GM19035 (cell line): ENCODE measurements around the gene CRACR2B.

Source experiments
- ATAC-seq: cut with Tn5 transposase; IDR thresholded peaks from one replicate; pipeline ENCODE4 v1.9.1; 2021; ENCODE audit not compliant: unreplicated experiment

CRACR2B gene

DNA sequence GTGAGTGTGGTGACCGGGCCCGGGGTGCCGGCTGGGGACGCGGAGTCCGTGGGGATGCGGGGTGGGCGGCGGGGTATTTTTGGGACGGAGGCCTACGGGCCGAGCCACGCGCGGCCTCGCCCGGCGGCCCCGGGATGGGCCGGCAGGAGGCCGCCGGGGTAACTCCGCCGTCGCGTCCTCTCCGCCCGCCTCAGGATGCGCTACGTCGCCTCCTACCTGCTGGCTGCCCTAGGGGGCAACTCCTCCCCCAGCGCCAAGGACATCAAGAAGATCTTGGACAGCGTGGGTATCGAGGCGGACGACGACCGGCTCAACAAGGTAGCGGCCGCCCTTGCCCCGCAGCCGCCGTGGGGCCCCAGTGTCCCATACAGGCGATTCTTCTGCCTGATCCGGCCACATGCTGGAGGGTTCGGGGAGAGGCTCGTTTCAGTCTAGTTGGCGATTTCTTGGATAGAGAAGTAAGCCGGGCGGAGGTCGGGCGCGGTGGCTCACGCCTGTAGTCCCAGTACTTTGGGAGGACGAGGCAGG lies 17.6 kb upstream of the CRACR2B start:
- no peak for ATAC-seq

DNA sequence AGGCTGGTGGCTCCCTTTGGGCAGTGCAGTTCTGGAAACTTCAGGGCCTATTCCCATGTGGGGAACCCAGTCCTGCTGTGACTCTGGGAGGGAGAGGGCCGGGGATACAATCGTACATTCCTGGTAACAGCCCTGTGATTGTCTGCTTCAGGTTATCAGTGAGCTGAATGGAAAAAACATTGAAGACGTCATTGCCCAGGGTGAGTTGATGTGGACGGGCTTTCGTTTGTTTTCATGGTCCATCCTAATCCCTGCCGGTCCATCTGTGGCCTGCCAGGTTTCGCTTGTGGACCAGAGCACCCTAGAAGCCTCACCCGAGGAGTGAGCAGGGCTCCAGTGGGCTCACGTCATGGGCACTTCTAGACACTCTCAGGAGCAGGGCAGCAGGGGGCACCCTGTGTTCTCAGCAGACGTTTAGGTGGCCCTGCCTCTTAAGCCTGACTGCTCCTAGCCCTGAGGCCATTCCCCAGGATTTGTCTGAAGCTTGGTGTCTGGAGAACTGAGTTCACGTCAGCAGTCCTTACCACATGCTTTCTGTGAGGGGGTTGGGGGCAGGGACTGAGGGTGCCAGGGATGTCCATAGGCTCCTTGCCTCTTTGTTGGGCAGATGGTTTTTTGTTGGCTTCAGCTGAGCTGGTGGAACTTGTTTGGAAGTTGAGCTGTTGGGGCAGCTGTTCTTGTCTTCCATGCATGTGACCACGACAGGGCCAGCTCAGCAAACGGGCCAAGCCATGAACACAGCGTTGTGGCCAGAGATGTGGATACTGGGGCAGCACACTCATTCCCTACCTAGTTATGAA lies 16.1 kb upstream of the CRACR2B start:
- ATAC-seq = no peak

DNA sequence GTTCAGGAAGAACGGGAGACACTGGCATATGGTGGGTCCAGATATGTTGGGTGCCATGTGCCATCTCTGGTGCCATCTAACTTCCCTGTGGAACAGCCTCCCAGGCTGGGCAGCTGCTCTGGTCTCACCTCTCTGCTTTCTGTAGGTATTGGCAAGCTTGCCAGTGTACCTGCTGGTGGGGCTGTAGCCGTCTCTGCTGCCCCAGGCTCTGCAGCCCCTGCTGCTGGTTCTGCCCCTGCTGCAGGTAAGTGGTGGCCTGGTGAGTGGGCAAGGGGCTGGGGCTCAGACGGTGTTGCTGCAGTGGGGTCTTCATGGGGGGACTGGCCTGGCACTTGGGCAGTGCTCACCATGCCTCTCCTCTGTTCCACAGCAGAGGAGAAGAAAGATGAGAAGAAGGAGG lies 15.3 kb upstream of the CRACR2B start:
- ATAC-seq = no peak

DNA sequence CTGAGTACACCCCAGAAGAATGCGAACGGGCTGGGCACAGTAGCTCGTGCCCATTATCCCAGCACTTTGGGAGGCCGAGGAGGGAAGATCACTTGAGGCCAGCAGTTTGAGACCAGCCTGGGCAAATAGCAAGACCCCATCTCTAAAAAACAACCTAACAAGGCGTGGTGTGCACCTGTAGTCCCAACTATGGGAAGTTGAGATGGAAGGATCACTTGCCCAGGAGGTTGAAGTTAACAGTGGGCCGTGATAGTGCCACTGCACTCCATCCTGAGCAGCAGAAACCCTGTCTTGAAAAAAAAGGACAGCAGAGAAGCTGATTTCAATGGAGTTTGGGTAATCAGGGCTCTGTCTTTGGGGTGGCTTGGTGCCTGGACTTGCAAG lies 14.7 kb upstream of the CRACR2B start:
- no peak for ATAC-seq

DNA sequence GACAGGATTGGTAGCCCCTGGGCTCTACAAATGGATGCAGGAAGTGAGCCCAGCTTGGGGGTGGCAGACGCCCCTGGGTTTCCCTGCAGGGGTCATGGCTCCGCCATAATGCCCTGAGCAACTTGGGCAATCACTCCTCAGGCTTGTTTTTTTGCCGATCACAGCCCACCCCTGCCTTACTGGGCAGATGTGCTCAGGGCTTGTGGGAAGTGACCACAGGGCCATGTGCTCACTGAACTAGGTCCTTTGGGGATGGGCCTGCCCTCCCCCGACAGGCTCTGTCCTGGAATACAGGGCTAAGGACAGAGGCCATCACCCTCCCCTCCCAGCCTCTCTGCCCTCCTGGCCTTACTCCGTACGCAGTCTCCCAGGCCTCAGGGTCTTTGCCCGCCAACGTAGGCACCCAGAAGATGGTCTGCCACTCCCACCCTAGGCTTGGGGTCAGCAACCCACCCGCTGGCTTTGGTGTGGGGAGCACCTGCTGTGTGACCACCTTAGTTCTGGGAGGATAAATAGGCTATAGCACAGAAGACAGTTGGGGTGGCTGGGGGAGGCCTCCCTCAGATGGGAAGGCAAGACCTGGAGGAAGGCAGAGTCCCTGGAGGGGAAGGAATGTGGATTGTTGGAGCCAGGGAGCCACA lies 14.1 kb upstream of the CRACR2B start:
- ATAC-seq = no peak

DNA sequence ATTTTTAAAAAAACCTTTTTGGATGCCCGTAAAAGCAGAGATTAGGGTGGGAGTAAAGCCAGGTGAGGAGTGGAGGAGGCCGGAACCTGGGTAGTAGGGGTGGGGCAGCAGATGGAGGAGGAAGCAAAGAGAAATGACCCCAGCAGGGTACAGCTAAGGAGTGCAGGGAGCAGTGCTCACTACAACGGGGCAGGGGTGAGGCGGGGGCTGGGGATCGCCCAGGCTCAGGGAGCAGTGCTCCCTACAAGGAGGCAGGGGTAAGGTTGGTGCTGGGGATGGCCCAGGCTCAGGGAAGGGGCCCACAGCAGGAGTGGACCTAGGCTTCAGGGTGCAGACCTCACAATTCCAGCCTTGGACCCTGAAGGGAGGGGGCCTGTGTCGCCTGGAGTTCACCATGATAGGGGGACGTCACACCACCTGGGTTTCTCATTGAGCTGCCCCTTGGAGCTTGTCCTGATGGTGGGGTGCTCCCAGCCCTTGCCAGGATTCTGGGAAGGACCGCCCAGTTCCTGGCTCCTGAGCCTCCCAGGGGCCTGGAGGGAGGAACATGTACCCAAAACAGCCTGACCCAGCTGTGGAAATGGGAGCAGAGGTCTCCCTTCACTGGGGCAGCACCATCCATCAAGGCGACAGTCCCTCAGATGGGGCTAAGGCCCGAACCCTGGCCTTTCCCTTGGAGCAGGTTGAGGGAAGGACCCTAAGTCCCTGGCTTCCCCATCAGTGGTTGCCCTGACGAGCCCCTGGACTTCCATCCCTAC lies 11.9 kb upstream of the CRACR2B start:
- ATAC-seq = no peak

DNA sequence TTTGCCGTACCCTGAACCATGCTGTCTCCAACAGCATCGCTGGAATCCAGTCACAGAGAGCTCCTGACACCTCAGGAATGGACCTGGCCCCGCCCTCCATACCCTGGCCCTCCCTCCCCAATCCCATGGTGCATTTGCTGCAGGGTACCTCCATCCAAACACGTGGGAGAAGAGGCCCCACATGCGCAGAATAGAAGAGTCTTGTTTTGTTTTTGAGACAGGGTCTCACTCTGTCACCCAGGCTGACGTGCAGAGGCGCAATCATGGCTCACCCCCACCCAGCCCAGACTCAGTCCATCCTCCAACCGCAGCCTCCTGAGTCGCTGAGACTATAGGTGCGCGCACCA lies 11.3 kb upstream of the CRACR2B start:
- no peak for ATAC-seq

DNA sequence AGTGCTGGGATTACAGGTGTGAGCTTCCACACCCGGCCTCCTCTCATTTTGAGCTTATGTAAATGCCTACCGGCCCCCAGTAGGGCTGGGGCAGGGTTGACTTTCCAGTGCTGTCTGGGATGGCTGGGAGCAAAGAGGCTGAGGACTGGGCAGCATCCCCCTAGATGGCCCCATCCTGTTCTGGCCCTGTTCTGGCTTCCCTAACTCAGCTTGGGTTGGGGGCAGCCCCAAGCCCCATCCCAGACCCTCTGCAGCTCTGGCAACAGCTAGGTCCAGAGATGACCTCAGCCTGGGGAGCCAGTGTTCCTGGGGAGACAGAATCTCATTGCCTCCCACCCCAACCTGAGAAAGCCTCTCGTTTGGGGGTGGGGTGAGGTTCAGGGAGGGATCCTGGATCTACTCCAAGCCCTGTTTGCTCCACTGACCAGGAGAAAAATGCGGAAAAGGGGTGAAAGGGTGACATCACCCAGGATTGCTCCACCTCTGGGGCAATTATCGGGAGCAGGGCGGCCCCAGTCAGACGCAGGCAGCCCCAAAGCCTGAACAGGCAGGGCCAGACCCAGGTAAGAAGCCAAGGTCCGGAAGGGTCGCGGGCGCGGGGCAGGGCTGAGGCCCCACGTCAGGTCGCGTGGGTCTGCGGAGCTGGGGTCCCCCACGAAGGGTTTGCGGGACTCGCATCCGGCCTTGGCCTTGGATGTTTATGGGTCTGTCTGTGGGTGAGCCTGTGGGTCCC lies 9.2 kb upstream of the CRACR2B start, which contains the start of gene PNPLA2:
PNPLA2 (plus strand) TSS at position 519 of the 733 bp plus-strand sequence. CDS start 805 bp downstream, outside the sequence.
- no peak for ATAC-seq

DNA sequence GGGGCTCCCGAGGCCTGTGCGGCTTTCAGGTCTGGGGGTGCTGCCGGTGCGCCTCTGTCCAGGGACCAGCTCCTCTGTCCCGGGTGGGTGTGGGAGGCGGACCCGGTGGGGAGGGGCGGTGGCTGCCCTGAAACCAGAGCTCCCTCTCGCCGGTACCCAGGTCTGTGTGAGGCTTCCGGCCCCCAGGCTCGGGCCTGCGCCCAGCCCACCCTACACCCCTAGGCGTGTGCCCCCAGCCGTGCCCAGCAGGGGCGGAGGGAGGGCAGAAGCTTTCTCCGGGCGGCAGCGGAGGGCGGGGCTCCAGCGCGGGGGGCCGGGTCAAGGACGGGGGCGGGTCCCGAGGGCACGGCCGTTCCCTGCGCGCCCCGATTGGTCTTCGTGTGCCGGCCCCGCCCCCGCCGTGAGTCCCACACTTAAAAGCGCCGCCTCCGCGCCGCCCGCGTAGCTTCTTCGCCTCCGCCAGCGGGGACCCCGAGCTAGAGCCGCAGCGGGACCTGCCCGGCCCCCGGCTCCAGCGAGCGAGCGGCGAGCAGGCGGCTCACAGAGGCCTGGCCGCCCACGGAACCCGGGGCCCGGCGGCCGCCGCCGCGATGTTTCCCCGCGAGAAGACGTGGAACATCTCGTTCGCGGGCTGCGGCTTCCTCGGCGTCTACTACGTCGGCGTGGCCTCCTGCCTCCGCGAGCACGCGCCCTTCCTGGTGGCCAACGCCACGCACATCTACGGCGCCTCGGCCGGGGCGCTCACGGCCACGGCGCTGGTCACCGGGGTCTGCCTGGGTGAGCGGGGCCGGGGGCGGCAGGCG lies 8.4 kb upstream of the CRACR2B start:
- ATAC-seq = peak; percentile 66

DNA sequence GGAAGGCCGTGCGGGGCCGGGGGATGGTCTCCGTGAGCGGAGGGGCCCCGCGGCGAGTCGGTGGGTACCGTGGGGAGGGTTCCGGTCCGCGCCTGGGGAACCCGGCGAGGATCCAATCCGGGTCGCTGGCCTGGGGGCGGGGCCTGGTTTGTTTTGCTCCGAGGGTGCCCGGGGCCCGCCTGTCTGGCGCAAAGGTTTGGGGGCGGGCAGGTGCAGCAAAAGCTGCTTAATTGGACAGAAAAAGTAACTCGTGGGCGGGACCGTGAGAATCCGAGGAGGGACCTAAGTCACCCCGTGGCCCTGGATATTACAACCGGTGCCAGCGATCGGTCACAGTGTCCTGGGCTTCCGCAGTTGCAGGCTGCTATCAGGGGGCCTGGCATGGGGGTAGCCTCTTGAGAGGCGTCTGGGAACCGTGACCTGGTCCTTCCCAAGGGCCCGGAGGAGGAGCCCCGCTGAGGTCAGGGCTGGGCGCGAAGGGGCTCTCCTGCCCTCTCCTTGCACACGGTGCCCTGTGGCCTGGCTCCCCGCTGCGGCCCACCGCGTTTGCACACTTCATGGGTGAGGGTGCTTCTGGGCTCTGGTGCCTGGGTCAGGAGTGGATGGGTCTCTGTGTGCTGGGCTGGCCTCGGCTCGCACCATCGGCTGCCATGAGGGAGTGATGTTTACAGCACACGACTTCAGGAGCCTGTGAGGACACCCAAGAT lies 7.6 kb upstream of the CRACR2B start:
- ATAC-seq = peak; percentile 65

DNA sequence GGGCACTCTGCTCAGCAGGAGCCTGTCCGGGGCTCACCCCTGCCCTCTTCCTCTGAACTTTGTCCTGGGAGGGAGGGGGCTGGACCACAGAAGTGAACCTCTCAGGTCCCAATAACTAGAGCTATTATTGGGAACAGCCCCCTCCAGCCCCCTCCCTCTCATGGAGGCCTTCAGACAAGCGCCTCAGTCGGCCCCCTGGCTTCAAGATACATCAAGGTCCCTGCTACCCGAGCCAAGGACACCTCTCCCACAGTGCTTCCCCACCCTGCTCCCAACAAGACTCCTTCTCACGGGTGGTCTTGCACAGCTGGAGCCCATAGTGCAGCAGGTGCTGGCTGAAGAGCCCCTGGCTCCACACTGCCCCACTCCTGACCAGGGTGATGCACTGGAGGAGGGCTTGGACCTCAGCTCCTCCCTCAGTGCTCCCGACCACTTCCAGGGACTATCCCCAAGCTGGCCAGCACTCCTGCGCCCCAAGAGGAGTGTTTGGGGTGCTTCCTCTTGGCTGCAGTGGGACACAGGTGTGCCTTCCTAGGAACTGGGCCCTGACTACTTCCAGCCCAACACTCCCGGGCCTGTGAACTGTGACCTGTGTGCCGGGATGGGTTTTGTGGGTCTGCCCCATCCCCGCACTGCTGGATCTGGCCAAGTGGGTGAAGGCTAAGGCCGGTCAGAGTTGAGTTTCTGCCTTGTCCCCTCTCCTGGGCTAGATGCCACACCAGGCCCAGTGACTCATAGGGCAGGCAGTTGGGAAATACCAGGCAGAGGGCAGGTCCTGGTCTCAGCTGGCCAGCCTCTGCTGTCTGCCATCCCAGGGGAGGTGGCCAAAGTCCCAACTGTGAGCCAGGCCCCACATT lies 6.8 kb upstream of the CRACR2B start:
- no peak for ATAC-seq

DNA sequence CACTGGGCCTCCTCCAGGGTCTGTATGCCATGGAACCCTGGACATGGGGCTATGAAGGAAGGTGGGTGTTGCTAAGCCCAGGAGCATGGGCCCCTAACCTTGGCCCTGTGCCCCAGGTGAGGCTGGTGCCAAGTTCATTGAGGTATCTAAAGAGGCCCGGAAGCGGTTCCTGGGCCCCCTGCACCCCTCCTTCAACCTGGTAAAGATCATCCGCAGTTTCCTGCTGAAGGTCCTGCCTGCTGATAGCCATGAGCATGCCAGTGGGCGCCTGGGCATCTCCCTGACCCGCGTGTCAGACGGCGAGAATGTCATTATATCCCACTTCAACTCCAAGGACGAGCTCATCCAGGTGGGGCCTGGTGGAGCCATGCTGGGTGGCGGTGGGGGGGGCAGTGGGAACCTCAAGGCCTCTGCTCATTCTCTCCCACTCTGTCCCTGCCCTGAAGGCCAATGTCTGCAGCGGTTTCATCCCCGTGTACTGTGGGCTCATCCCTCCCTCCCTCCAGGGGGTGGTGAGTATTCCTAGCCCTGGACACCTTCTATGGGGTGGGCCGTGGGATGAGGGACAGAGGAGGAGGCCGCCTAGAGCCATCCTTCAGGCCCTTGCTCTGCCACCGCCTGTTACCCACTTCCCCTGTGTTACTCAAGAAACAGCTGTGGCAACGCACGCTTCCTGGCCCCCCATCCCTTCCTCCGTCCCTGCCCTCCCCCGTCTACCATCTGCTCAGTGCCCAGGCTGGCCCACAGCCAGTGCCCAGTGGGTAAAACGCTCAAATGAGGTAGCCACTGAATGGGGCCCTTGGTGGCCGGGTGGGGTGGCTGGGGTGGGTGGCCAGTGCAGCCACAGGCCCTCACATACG lies 6.0 kb upstream of the CRACR2B start:
- ATAC-seq = no peak

DNA sequence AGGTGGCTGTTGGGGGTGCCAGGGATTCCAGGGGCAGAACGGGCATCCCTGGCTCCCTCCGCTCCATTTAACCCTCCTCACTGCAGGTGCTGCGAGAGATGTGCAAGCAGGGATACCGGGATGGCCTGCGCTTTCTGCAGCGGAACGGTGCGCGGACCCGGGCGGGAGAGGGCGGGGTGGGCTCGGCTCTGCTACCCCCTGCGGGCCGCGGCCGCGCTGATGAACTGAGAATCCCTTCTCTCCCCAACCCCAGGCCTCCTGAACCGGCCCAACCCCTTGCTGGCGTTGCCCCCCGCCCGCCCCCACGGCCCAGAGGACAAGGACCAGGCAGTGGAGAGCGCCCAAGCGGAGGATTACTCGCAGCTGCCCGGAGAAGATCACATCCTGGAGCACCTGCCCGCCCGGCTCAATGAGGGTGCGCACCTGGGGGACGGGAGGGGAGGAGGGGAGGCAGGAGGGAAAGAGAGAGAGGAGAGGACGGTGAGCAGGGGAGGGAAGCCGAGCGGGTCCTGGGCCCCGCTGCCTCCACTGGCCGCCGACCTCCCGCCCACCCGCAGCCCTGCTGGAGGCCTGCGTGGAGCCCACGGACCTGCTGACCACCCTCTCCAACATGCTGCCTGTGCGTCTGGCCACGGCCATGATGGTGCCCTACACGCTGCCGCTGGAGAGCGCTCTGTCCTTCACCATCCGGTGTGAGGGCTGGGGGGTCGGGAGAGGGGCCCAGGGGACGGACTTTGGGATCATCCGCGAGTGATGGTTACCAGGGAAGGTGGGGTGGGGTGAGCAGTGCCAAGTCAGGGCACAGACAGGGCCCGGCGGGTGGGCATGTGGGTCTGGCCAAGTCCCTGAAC lies 4.1 kb upstream of the CRACR2B start:
- ATAC-seq = no peak

DNA sequence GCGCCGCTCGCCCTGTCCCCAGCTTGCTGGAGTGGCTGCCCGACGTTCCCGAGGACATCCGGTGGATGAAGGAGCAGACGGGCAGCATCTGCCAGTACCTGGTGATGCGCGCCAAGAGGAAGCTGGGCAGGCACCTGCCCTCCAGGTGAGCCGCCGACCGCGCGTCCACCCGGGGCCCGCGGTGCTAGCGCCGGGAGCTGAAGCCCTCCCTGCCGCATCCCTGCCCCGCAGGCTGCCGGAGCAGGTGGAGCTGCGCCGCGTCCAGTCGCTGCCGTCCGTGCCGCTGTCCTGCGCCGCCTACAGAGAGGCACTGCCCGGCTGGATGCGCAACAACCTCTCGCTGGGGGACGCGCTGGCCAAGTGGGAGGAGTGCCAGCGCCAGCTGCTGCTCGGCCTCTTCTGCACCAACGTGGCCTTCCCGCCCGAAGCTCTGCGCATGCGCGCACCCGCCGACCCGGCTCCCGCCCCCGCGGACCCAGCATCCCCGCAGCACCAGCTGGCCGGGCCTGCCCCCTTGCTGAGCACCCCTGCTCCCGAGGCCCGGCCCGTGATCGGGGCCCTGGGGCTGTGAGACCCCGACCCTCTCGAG lies 3.3 kb upstream of the CRACR2B start:
- ATAC-seq = no peak

DNA sequence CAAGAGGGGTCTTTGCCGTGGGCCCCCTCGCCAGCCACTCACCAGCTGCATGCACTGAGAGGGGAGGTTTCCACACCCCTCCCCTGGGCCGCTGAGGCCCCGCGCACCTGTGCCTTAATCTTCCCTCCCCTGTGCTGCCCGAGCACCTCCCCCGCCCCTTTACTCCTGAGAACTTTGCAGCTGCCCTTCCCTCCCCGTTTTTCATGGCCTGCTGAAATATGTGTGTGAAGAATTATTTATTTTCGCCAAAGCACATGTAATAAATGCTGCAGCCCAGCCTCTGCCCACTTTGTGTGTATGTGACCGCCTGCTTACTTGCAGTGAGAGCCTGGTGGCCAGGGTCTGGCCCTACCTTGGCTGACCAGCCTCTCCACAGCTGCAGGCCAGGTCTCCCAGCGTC lies 2.8 kb upstream of the CRACR2B start:
- ATAC-seq = no peak
